LNCaP clone FGC (cell line): ENCODE data around the gene S100A13.

ENCODE experiments used
- DNase-seq: peaks from one replicate; pipeline ENCODE4 v3.0.0-alpha.2; 2011; ENCODE audit warnings: low read depth
- H3K4me3 ChIP-seq: 2 replicates; pipeline ENCODE4 v1.5.1; 2011; ENCODE audit warnings: mild to moderate bottlenecking, low read depth, low read length, control low read depth
- TF ChIP-seq, protein P1 (sequence below): IDR thresholded peaks from 2 replicates; pipeline ENCODE4 v1.5.1; 2012; ENCODE audit warnings: mild to moderate bottlenecking; ENCODE audit not compliant: control insufficient read depth, insufficient read depth; ENCODE audit errors: extremely low read depth

S100A13 gene

DNA sequence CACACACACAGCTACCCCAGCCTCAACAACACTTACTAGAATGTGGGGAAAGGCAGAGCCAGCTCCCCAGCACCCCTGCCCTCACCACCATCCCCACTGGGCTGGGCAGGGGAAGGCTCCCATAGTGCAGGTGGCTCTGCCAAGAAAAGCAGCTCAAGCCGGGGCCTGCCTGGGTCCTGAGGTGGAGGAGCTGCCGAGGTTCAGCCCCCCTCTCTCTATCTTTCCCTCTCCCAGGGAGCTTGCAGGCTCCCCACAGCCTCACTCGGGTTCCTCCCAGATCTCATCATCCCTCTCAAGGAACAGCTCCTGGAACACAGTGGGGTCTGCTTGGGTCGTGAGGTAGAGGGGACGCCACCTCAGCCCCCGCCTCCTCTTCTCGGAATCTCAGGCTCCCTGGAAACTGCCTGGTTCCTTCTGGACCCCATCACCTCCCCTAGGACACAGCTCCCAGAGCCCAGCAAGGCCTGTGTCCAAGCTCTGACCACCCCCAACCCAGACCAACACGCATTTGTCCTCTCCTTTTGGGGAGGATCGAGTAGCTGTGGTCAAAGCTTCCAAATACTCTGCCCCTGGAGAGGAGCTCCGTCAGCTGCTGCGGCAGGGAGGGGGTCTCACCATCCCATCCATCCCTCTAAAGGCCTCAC, 15.1 kb downstream of the S100A13 start:
- H3K4me3 ChIP-seq = no peak overlapping the region
- DNase-seq = no peak
- TF ChIP-seq, protein P1, sequence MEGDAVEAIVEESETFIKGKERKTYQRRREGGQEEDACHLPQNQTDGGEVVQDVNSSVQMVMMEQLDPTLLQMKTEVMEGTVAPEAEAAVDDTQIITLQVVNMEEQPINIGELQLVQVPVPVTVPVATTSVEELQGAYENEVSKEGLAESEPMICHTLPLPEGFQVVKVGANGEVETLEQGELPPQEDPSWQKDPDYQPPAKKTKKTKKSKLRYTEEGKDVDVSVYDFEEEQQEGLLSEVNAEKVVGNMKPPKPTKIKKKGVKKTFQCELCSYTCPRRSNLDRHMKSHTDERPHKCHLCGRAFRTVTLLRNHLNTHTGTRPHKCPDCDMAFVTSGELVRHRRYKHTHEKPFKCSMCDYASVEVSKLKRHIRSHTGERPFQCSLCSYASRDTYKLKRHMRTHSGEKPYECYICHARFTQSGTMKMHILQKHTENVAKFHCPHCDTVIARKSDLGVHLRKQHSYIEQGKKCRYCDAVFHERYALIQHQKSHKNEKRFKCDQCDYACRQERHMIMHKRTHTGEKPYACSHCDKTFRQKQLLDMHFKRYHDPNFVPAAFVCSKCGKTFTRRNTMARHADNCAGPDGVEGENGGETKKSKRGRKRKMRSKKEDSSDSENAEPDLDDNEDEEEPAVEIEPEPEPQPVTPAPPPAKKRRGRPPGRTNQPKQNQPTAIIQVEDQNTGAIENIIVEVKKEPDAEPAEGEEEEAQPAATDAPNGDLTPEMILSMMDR = no peak

DNA sequence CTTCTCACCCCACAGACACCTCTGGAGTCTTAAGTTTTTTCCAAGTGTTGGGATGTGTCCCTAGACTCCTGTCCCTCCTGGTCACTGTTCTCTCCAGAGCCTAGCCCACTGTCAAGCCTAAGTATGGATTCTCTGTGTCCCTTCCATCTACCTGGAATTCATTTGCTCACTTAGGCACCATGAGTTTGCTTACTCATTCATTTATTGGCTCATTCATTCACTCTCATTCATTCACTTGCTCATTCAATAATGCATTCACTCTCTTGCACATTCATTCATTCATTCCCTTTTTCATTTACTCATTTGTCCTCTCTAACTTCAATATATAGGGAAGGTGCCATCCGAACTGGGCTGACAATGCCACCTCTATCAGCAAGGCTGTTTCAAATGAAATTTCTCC, 15.9 kb downstream of the S100A13 start:
- no peak for DNase-seq
- H3K4me3 ChIP-seq = no peak overlapping the region
- TF ChIP-seq, protein P1 = no peak

DNA sequence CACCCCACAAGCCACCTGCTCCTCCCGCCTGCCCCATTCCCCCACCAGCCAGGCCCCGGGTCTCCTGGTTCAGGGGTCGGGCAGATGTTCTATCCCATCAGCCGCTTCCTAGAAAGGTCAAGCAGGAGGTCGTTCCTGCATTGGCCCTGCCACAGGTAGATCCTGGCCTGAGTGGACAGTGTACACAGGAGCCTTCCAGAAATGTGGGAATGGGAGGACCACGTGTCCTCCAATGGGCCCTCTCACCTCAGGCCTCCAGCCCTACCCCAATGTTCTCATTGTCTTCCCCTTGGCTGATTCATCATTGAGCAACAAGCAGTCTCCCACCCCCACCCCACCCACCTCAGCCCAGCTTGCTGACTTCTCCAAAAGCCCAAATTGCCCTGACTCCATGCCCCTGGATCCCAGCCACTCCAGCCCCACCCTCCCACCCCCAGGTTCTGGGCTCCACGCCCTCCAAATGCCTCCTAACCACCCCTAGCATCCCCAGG, 16.4 kb downstream of the S100A13 start:
- DNase-seq = no peak
- TF ChIP-seq, protein P1 = no peak
- H3K4me3 ChIP-seq = no peak overlapping the region

DNA sequence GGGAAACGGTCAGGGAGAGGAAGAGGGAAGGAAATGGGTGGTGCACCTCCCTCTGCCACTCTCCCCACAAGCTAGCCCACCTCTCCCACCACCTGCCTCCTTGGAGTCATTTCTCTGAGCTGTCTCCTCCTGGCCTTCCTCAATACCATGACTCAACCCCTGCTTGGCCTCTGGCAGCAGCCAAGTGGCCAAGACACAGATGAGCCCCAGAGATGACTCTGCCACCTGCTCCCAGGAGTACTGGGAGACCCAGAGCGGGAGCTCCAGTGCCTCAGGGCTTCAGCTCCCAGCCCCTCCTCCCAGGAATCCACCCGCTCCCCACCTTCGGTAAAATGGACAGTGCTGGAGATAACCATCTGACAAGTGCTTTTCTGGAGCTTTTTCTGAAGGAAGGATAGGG, 17.0 kb downstream of the S100A13 start:
- no peak for DNase-seq
- H3K4me3 ChIP-seq = no peak overlapping the region
- TF ChIP-seq, protein P1 = no peak

DNA sequence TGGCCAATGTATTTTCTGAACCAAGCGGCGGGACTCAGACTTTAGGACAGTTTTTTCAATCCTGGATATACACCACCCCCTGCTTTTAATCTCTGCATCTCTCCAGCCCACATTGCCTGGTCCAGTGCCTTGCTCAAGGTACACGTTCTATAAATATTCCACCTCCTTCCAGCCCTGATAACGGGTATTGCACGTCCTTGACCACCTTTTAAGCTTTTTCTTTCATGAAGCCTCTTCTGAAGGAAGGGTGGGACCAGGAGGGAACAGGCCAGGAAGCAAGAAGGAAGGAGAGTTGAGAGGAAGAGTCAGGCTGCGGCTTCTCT, 17.8 kb downstream of the S100A13 start:
- H3K4me3 ChIP-seq = no peak overlapping the region
- TF ChIP-seq, protein P1 = no peak
- no peak for DNase-seq

DNA sequence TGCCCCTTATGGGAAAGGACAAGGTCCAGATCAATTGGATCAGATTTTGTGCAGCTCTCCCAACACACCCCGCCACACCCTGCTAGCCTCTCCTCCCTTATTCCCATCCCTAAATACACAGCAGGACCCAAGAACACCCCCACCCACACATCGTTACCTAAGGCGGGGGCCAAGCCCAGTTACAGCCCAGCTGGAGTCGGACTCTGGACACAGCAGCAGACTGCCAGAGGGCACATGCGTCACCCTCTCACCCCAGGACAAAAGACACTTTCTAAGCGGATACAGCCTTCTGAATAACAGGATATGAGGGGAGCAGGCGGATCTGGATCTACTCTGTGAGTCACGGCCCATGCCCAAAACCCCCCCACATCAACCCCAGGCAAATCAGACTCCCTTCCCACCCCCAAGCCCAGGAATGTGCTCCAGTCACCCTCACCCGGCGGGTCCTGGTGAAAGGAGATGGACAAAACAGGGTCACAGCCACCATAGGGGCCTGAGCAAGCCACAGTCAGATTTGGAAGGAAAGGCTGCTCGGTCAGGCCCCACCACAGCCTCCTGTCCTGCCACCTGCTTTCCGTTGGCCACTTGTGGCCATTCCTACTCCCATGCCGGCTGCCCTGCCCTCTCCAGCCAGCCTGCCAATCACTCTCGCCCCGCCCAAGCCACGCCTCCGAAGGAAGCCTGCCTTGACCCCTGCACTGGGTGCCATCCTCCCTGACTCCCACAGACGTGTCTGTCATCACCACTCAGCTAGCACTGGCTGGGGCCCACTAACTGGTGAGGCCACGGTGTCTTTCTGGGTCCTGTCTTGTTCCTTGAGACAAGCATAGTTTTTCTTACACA, 18.3 kb downstream of the S100A13 start:
- TF ChIP-seq, protein P1 = no peak
- H3K4me3 ChIP-seq = no peak overlapping the region
- DNase-seq = no peak
